GM21447 (cell line): ENCODE results near the gene SMARCA2.

Experiments used
- ATAC-seq: cut with Tn5 transposase; IDR thresholded peaks from one replicate; pipeline ENCODE4 v1.9.1; 2021; ENCODE audit not compliant: unreplicated experiment

Gene SMARCA2

GRCh38 chr9:2039294-2040180, 24.4 kb downstream of the SMARCA2 start:
- no peak for ATAC-seq

GRCh38 chr9:2040828-2041227, 25.7 kb downstream of the SMARCA2 start:
- no peak for ATAC-seq

- ATAC-seq = no peak
These were observed 26.6 kb downstream of the SMARCA2 start for GRCh38 chr9:2041736-2042135.

GRCh38 chr9:2043243-2043642, 28.1 kb downstream of the SMARCA2 start:
- ATAC-seq = peak; percentile 51

- peak; percentile 62 for ATAC-seq
These were observed 28.8 kb downstream of the SMARCA2 start for GRCh38 chr9:2043881-2044462.

- ATAC-seq = no peak
These were observed 32.1 kb downstream of the SMARCA2 start for GRCh38 chr9:2047144-2047671.

GRCh38 chr9:2047916-2048315, 32.8 kb downstream of the SMARCA2 start:
- no peak for ATAC-seq

- no peak for ATAC-seq
These were observed 35.1 kb downstream of the SMARCA2 start for GRCh38 chr9:2050236-2050635.

GRCh38 chr9:2053883-2054845, 39.0 kb downstream of the SMARCA2 start:
- ATAC-seq = peak; percentile 94

- no peak for ATAC-seq
These were observed 40.1 kb downstream of the SMARCA2 start for GRCh38 chr9:2055203-2055658.

GRCh38 chr9:2059274-2059929, 44.3 kb downstream of the SMARCA2 start:
- ATAC-seq = no peak

GRCh38 chr9:2060424-2060823, 45.3 kb downstream of the SMARCA2 start:
- ATAC-seq = no peak

GRCh38 chr9:2065704-2066103, 50.6 kb downstream of the SMARCA2 start:
- ATAC-seq = no peak

GRCh38 chr9:2066312-2067273, 51.4 kb downstream of the SMARCA2 start:
- ATAC-seq = no peak

GRCh38 chr9:2072752-2073405, 57.7 kb downstream of the SMARCA2 start:
- peak; percentile 55 for ATAC-seq

GRCh38 chr9:2082772-2083171, 67.6 kb downstream of the SMARCA2 start:
- no peak for ATAC-seq

GRCh38 chr9:2083479-2083878, 68.3 kb downstream of the SMARCA2 start:
- ATAC-seq = no peak

GRCh38 chr9:2085716-2086115, 70.6 kb downstream of the SMARCA2 start:
- no peak for ATAC-seq

- ATAC-seq = no peak
These were observed 71.0 kb downstream of the SMARCA2 start for GRCh38 chr9:2086116-2086515.
